SU-DHL-6 (cell line): ENCODE measurements around the gene ADAM19.

Experiments used
- H2AFZ ChIP-seq: fragments of 200-600 bp; sonication (generic); 2 replicates; pipeline ENCODE4 v1.6.1; 2014; ENCODE audit warnings: low read depth, mild to moderate bottlenecking, moderate library complexity, mixed read lengths, antibody characterized with exemption, low read length; ENCODE audit not compliant: severe bottlenecking
- H3F3A ChIP-seq: fragments of 200-600 bp; shearing (Covaris generic); 2 replicates; pipeline ENCODE4 v1.6.0; 2016; ENCODE audit warnings: antibody characterized with exemption, mild to moderate bottlenecking; ENCODE audit not compliant: insufficient read depth
- H3K27ac ChIP-seq: fragments of 200-600 bp; sonication (generic); 2 replicates; pipeline ENCODE4 v1.5.1; 2016; ENCODE audit warnings: low read depth, mild to moderate bottlenecking, low read length, moderate library complexity, mixed read lengths
- H3K27me3 ChIP-seq: fragments of 200-600 bp; sonication (generic), shearing (Covaris generic); 2 replicates; pipeline ENCODE4 v1.6.0; 2014; ENCODE audit warnings: mild to moderate bottlenecking, low read length
- H3K36me3 ChIP-seq: fragments of 200-600 bp; sonication (generic); 2 replicates; pipeline ENCODE4 v1.6.1; 2014; ENCODE audit warnings: mild to moderate bottlenecking, low read length, mixed read lengths
- H3K4me2 ChIP-seq: fragments of 300-600, 200-600 bp; shearing (Covaris generic), sonication (generic); 2 replicates; pipeline ENCODE4 v1.6.0; 2014; ENCODE audit warnings: low read length, low read depth, mild to moderate bottlenecking; ENCODE audit not compliant: poor library complexity, severe bottlenecking
- H3K4me3 ChIP-seq: fragments of 200-600 bp; sonication (generic); 2 replicates; pipeline ENCODE4 v1.5.1; 2014; ENCODE audit warnings: antibody characterized with exemption, low read length, mild to moderate bottlenecking, mixed read lengths; ENCODE audit not compliant: insufficient read depth, poor library complexity, severe bottlenecking
- H3K79me2 ChIP-seq: fragments of 200-600 bp; sonication (generic); 2 replicates; pipeline ENCODE4 v1.6.1; 2014; ENCODE audit warnings: mild to moderate bottlenecking, low read length, moderate library complexity; ENCODE audit not compliant: insufficient read depth
- H3K9ac ChIP-seq: fragments of 200-600 bp; sonication (generic); 2 replicates; pipeline ENCODE4 v1.7.0; 2014; ENCODE audit warnings: mild to moderate bottlenecking, low read length
- H3K9me2 ChIP-seq: fragments of 200-600 bp; sonication (generic); replicated peaks from 2 replicates; pipeline ENCODE4 v1.6.1; 2014; ENCODE audit warnings: low read length; ENCODE audit not compliant: insufficient read depth
- H3K9me3 ChIP-seq: fragments of 200-600 bp; sonication (generic); 2 replicates; pipeline ENCODE4 v1.6.1; 2014; ENCODE audit warnings: low read length, mixed read lengths; ENCODE audit not compliant: insufficient read depth
- H4K20me1 ChIP-seq: fragments of 200-600 bp; sonication (generic); 2 replicates; pipeline ENCODE4 v1.6.1; 2014; ENCODE audit warnings: low read depth, mild to moderate bottlenecking, antibody characterized with exemption, low read length, moderate library complexity, mixed read lengths
- EZH2phosphoT487 ChIP-seq: fragments of 200-600 bp; sonication (generic), shearing (Covaris generic); conservative IDR thresholded peaks from 2 replicates; pipeline ENCODE4 v1.6.1; 2018; ENCODE audit warnings: mild to moderate bottlenecking, antibody characterized with exemption, low read length, moderate library complexity, mixed read lengths
- TF ChIP-seq, protein P1 (sequence below): fragments of 200-600 bp; sonication (generic); IDR thresholded peaks from one replicate; pipeline ENCODE4 v1.5.1; 2017; ENCODE audit warnings: antibody characterized with exemption, mild to moderate bottlenecking, low read length, moderate library complexity; ENCODE audit not compliant: insufficient read depth, poor library complexity, severe bottlenecking

The ADAM19 gene

DNA sequence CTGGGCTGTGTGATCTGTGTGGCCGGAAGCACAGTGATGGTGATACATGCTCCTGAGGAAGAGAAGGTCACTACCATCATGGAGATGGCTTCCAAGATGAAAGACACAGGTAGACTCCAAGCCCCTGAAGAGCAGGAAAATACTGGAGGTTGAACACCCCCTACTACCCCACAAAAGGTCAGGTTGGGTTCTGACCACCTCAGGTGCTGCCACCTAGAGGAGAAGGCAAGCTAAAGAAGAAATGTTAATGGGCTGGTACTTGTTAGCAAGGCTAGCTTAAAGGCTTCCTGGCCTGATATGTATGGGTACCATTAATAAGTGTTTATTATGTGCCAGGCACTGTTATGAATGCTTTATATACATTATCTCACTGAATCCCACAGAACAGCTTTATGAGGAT is 103.9 kb downstream of the ADAM19 start:
- H3K4me3 ChIP-seq = no peak overlapping the region
- no peak overlapping the region for H2AFZ ChIP-seq
- H3K9me3 ChIP-seq = no peaks in the 10 kb centered on the region
- no peaks in the 10 kb centered on the region for H3K79me2 ChIP-seq
- no peak overlapping the region for H3K27ac ChIP-seq
- no peak overlapping the region for H3K9ac ChIP-seq
- no peak for TF ChIP-seq EZH2phosphoT487
- TF ChIP-seq, protein P1, sequence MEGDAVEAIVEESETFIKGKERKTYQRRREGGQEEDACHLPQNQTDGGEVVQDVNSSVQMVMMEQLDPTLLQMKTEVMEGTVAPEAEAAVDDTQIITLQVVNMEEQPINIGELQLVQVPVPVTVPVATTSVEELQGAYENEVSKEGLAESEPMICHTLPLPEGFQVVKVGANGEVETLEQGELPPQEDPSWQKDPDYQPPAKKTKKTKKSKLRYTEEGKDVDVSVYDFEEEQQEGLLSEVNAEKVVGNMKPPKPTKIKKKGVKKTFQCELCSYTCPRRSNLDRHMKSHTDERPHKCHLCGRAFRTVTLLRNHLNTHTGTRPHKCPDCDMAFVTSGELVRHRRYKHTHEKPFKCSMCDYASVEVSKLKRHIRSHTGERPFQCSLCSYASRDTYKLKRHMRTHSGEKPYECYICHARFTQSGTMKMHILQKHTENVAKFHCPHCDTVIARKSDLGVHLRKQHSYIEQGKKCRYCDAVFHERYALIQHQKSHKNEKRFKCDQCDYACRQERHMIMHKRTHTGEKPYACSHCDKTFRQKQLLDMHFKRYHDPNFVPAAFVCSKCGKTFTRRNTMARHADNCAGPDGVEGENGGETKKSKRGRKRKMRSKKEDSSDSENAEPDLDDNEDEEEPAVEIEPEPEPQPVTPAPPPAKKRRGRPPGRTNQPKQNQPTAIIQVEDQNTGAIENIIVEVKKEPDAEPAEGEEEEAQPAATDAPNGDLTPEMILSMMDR = peak; percentile 77
- no peaks in the 10 kb centered on the region for H3K9me2 ChIP-seq
- H3K36me3 ChIP-seq = no peaks in the 10 kb centered on the region
- no peaks in the 10 kb centered on the region for H3K27me3 ChIP-seq
- no peaks in the 10 kb centered on the region for H3F3A ChIP-seq
- no peak overlapping the region for H3K4me2 ChIP-seq
- H4K20me1 ChIP-seq = no peaks in the 10 kb centered on the region

GRCh38 chr5:157470631-157471030 is 104.9 kb downstream of the ADAM19 start:
- no peak overlapping the region for H3K27ac ChIP-seq
- H2AFZ ChIP-seq = no peak overlapping the region
- no peaks in the 10 kb centered on the region for H3K9me2 ChIP-seq
- no peaks in the 10 kb centered on the region for H3K27me3 ChIP-seq
- no peak overlapping the region for H3K4me3 ChIP-seq
- no peak overlapping the region for H3K9ac ChIP-seq
- no peak for TF ChIP-seq EZH2phosphoT487
- TF ChIP-seq, protein P1 = no peak
- H4K20me1 ChIP-seq = no peaks in the 10 kb centered on the region
- no peaks in the 10 kb centered on the region for H3K36me3 ChIP-seq
- H3K79me2 ChIP-seq = no peaks in the 10 kb centered on the region
- H3K9me3 ChIP-seq = no peaks in the 10 kb centered on the region
- no peaks in the 10 kb centered on the region for H3F3A ChIP-seq
- no peak overlapping the region for H3K4me2 ChIP-seq

DNA sequence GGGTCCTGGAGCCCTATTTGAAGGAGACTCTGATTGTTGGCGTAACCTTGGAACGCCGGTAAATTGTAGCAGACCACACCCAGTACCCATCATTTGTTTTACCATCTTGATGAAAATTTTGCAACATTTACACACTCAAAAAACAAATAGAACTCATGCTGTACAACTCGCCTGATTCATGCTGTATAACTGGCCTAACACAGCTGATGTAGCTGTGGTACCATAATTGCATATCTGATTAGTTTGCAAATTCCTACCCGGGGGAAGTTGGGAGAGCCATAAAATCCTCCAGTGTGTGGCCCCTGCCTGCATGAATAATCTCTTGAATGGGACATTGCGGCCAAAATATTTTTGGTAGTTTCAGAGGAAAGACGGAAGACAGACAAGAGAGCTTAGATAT is 105.9 kb downstream of the ADAM19 start:
- no peak overlapping the region for H3K27ac ChIP-seq
- H3F3A ChIP-seq = no peaks in the 10 kb centered on the region
- no peaks in the 10 kb centered on the region for H3K36me3 ChIP-seq
- no peaks in the 10 kb centered on the region for H3K79me2 ChIP-seq
- H3K4me3 ChIP-seq = no peak overlapping the region
- H4K20me1 ChIP-seq = no peaks in the 10 kb centered on the region
- no peaks in the 10 kb centered on the region for H3K27me3 ChIP-seq
- TF ChIP-seq, protein P1 = no peak
- no peak for TF ChIP-seq EZH2phosphoT487
- no peak overlapping the region for H3K9ac ChIP-seq
- H3K9me2 ChIP-seq = no peaks in the 10 kb centered on the region
- no peak overlapping the region for H3K4me2 ChIP-seq
- H2AFZ ChIP-seq = no peak overlapping the region
- no peaks in the 10 kb centered on the region for H3K9me3 ChIP-seq
